Activated T-cell treated with anti-CD3 and anti-CD28 coated beads, Interleukin-2, amount 50 U/mL, for 72 hours (primary cell): ENCODE data around the gene ITGB2. TPM values are rescaled to one million over a fixed set of nuclear protein-coding genes. Genes with fewer than 3 reads are reported as not detected.

Experiments used
- ATAC-seq, 2 donors: fragments of 150-1000 bp; cut with Tn5 transposase; replicated peaks in 1 of 2; 2 replicates each; pipeline ENCODE4 v1.10.0; 2021; ENCODE audit warnings: moderate library complexity in 2 of 2, mild to moderate bottlenecking in 1 of 2
- DNase-seq, 2 donors: peaks; one replicate each; pipeline ENCODE4 v3.0.0; 2021 to 2022; ENCODE audit warnings: mixed read lengths in 1 of 2
- H3K27ac Mint-ChIP-seq: one replicate; pipeline ENCODE4 v1.8.0; 2022; ENCODE audit warnings: mild to moderate bottlenecking, moderate library complexity, mixed read lengths
- H3K27me3 Mint-ChIP-seq: one replicate; pipeline ENCODE4 v1.8.0; 2022; ENCODE audit warnings: low read depth, mixed read lengths
- H3K36me3 Mint-ChIP-seq, 2 donors: one replicate each; pipeline ENCODE4 v1.8.0; 2022; ENCODE audit warnings: mixed read lengths in 2 of 2, mild to moderate bottlenecking in 1 of 2; ENCODE audit not compliant: insufficient read depth in 2 of 2
- H3K4me1 Mint-ChIP-seq: one replicate; pipeline ENCODE4 v1.8.0; 2022; ENCODE audit warnings: low read depth, mixed read lengths
- H3K4me3 Mint-ChIP-seq, 2 donors: one replicate each; pipeline ENCODE4 v1.8.0; 2022; ENCODE audit warnings: mild to moderate bottlenecking in 2 of 2, mixed read lengths in 2 of 2, moderate library complexity in 2 of 2
- H3K9me3 Mint-ChIP-seq, 2 donors: one replicate each; pipeline ENCODE4 v1.8.0; 2022; ENCODE audit warnings: mixed read lengths in 2 of 2
- total RNA-seq, 2 donors: library from RNA; stranded (reverse); gene quantifications; one replicate each; pipeline ENCODE4 v1.2.3, GENCODE V29; 2022

Gene ITGB2
- total RNA-seq, 2 donors from 2014 or later = 248 to 287 TPM

- DNase-seq (no peak), ATAC-seq (no peak)
- Mint-ChIP-seq H3K9me3 (no peaks in the 10 kb centered on the region), H3K4me3 (peak overlapping the region in 1 of 2 donors; percentile 11), H3K36me3 (peaks cover 2 to 15% of the 10 kb centered on the region in 2 donors), H3K4me1 (peaks cover 33% of the 10 kb centered on the region), H3K27ac (no peak overlapping the region), H3K27me3 (no peaks in the 10 kb centered on the region)
Observed at GRCh38 chr21:44853601-44854390, 66.9 kb downstream of the ITGB2 start.

GRCh38 chr21:44850905-44851657, 69.6 kb downstream of the ITGB2 start:
- H3K27me3 Mint-ChIP-seq = no peaks in the 10 kb centered on the region
- H3K4me3 Mint-ChIP-seq = peak overlapping the region in 1 of 2 donors; percentile 14
- no peak for ATAC-seq
- no peaks in the 10 kb centered on the region for H3K9me3 Mint-ChIP-seq
- peak overlapping the region; percentile 37 for H3K27ac Mint-ChIP-seq
- no peak for DNase-seq
- H3K4me1 Mint-ChIP-seq = peaks cover 40% of the 10 kb centered on the region
- peaks cover 2 to 14% of the 10 kb centered on the region in 2 donors for H3K36me3 Mint-ChIP-seq

GRCh38 chr21:44850208-44850800, 70.4 kb downstream of the ITGB2 start:
- DNase-seq (no peak), ATAC-seq (no peak)
- Mint-ChIP-seq H3K27me3 (no peaks in the 10 kb centered on the region), H3K4me3 (no peak overlapping the region), H3K27ac (no peak overlapping the region), H3K36me3 (peaks cover 2 to 11% of the 10 kb centered on the region in 2 donors), H3K4me1 (peaks cover 41% of the 10 kb centered on the region), H3K9me3 (no peaks in the 10 kb centered on the region)

- Mint-ChIP-seq H3K27me3 (no peaks in the 10 kb centered on the region), H3K36me3 (peaks cover 2 to 11% of the 10 kb centered on the region in 2 donors), H3K9me3 (no peaks in the 10 kb centered on the region), H3K4me1 (peaks cover 35% of the 10 kb centered on the region), H3K27ac (no peak overlapping the region), H3K4me3 (no peak overlapping the region)
- DNase-seq (no peak), ATAC-seq (no peak)
Observed at GRCh38 chr21:44849616-44850130, 71.0 kb downstream of the ITGB2 start.

- ATAC-seq (no peak), DNase-seq (no peak)
- H3K9me3 Mint-ChIP-seq = no peaks in the 10 kb centered on the region
- H3K4me3 Mint-ChIP-seq = no peak overlapping the region
- no peaks in the 10 kb centered on the region for H3K27me3 Mint-ChIP-seq
- H3K36me3 Mint-ChIP-seq = peaks cover 2 to 5% of the 10 kb centered on the region in 2 donors
- no peak overlapping the region for H3K27ac Mint-ChIP-seq
- peaks cover 28% of the 10 kb centered on the region for H3K4me1 Mint-ChIP-seq
Observed at GRCh38 chr21:44848821-44849521, 71.7 kb downstream of the ITGB2 start.

- ATAC-seq = no peak
- no peak for DNase-seq
Observed at GRCh38 chr21:44847261-44848056, 73.2 kb downstream of the ITGB2 start.

GRCh38 chr21:44846485-44847260, 74.0 kb downstream of the ITGB2 start:
- peak overlapping the region; percentile 76 to 85 for H3K4me3 Mint-ChIP-seq
- ATAC-seq (peak; percentile 31 to 39), DNase-seq (peak; percentile 19 to 27)
- peaks cover 17% of the 10 kb centered on the region for H3K4me1 Mint-ChIP-seq
- no peaks in the 10 kb centered on the region for H3K9me3 Mint-ChIP-seq
- no peaks in the 10 kb centered on the region for H3K27me3 Mint-ChIP-seq
- H3K27ac Mint-ChIP-seq = peak overlapping the region; percentile 52
- peaks cover 2 to 5% of the 10 kb centered on the region in 2 donors for H3K36me3 Mint-ChIP-seq

More at GRCh38 chr21:44847261-44848056, 73.2 kb downstream of the ITGB2 start:
- Mint-ChIP-seq H3K9me3 (no peaks in the 10 kb centered on the region), H3K36me3 (peaks cover 2 to 5% of the 10 kb centered on the region in 2 donors), H3K4me3 (no peak overlapping the region), H3K4me1 (peaks cover 25% of the 10 kb centered on the region), H3K27ac (no peak overlapping the region), H3K27me3 (no peaks in the 10 kb centered on the region)

- no peak for ATAC-seq
- peak overlapping the region; percentile 76 to 85 for H3K4me3 Mint-ChIP-seq
Observed at GRCh38 chr21:44846224-44846484, 74.5 kb downstream of the ITGB2 start.

GRCh38 chr21:44845418-44846223, 75.1 kb downstream of the ITGB2 start:
- ATAC-seq (peak; percentile 86 to 89), DNase-seq (peak; percentile 69 to 71)
- Mint-ChIP-seq H3K27ac (no peak overlapping the region), H3K27me3 (no peaks in the 10 kb centered on the region), H3K4me1 (peaks cover 9% of the 10 kb centered on the region), H3K4me3 (peak overlapping the region; percentile 76 to 85), H3K9me3 (no peaks in the 10 kb centered on the region), H3K36me3 (no peaks in the 10 kb centered on the region)

More at GRCh38 chr21:44846224-44846484, 74.5 kb downstream of the ITGB2 start:
- Mint-ChIP-seq H3K4me1 (peaks cover 12% of the 10 kb centered on the region), H3K9me3 (no peaks in the 10 kb centered on the region), H3K27me3 (no peaks in the 10 kb centered on the region), H3K27ac (peak overlapping the region; percentile 52), H3K36me3 (peaks cover 2 to 4% of the 10 kb centered on the region in 2 donors)
- DNase-seq = no peak

- Mint-ChIP-seq H3K4me1 (peaks cover 9% of the 10 kb centered on the region), H3K4me3 (no peak overlapping the region), H3K27me3 (no peaks in the 10 kb centered on the region), H3K27ac (no peak overlapping the region), H3K9me3 (no peaks in the 10 kb centered on the region), H3K36me3 (no peaks in the 10 kb centered on the region)
- DNase-seq = no peak
- ATAC-seq = no peak
Observed at GRCh38 chr21:44844256-44844655, 76.4 kb downstream of the ITGB2 start.
